ENCODE data around the gene ABO. TPM values are rescaled to one million over a fixed set of nuclear protein-coding genes. Genes with fewer than 3 reads are reported as not detected.

ABO gene
- total RNA-seq, 2 donors from 2014 or later = 3.9 to 9.2 TPM

- H3K27me3 ChIP-seq = no peaks in the 10 kb centered on the region
- no peaks in the 10 kb centered on the region for H3K36me3 ChIP-seq (replicated peaks in 1 of 2; ENCODE audit: insufficient read depth in 1 of 2, low read depth in 2 of 2)
- ATAC-seq (no peak), DNase-seq (no peak)
- TF ChIP-seq POLR2A (IDR thresholded peaks at IDR 0.05) (no peak), CTCF (IDR thresholded peaks at IDR 0.05) (no peak)
- H3K4me3 ChIP-seq = no peak overlapping the region
- intact Hi-C loops (cut with DNase I) = no loop called here
- WGBS, 2 donors = 62 to 65% methylated on average over 7 of the region's 7 CpGs
- no peaks in the 10 kb centered on the region for H3K9me3 ChIP-seq
- H3K4me1 ChIP-seq = no peaks in the 10 kb centered on the region
- no peak overlapping the region for H3K27ac ChIP-seq
Observed at GRCh38 chr9:133282464-133283238, 7.7 kb upstream of the ABO start.

DNA sequence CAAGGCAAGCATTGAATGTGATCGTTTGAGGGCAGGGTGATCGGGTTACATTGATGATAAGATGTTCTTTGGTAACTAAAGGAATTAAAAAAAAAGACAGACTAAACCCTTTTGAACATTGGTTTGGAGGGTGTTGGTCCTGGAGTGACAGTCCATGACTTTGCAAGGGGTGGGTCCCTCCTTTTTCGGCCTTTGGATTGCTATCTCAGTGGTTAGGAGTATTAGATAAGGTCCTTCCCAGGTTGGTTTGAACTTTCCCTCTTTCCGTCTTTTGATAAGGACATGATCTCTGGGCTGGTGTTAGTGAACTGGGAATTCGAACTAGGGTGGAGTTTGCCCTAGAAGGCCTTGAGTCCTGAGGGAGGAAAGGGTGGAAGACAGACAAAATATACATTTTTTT lies 5.4 kb upstream of the ABO start:
- no peak overlapping the region for H3K27ac ChIP-seq
- H3K9me3 ChIP-seq = no peaks in the 10 kb centered on the region
- H3K4me3 ChIP-seq = no peak overlapping the region
- peaks cover 6% of the 10 kb centered on the region for H3K4me1 ChIP-seq
- no peaks in the 10 kb centered on the region for H3K36me3 ChIP-seq (replicated peaks in 1 of 2; ENCODE audit: insufficient read depth in 1 of 2, low read depth in 2 of 2)
- TF ChIP-seq CTCF (IDR thresholded peaks at IDR 0.05) (no peak), POLR2A (IDR thresholded peaks at IDR 0.05) (no peak)
- no peak for DNase-seq
- 53 to 56% methylated on average over 5 of the region's 5 CpGs for WGBS, 2 donors
- no peaks in the 10 kb centered on the region for H3K27me3 ChIP-seq
- no peak for ATAC-seq
- intact Hi-C loops (cut with DNase I) = no loop called here

DNA sequence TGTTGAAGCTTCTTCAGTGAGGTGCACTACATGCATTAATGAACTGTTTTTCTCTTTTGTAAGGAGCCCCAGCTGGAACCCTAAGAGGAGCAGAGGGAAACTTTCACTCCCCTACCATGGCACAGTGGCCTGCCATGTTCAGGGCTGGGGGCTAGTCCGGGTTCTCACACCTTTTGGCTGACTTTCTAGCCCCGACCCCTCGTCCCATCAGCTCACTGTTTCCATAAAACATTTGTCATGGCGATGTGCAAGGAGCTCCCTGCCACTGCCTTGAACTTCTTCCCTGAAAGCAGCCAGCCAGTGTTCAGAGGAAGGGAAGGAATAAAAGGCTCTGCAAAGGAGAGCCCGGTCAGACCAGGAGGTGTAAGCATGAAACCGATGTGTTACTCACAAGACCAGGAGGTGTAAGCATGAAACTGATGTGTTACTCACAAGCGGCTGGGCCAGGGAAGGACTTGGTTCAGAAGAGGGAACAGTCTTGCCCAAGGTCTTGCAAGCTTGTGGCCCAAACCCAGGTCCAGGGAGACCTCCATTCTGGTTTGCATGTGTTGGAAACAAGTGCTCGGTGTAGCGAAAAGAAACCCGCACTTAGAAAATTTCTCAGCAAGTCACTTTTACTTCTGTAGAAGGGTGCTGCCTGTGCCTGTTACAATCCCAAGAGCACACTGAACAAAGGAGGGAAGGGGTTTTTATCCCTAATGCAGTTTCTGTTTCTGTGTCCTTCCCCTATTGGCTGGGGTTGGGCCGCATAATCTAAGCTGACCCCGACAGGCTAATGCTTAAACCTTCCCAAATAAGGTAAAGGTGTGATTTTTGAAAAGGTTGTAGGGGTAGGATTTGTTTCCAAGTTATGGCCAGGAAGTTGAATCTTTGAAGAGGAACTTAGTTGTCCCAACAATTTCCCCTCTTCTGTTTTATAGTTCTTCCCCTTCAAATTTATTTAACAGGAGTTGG lies 3.4 kb upstream of the ABO start:
- Histone ChIP-seq H3K4me1 (peaks cover 20% of the 10 kb centered on the region), H3K27ac (no peak overlapping the region), H3K36me3 (replicated peaks in 1 of 2; ENCODE audit: insufficient read depth in 1 of 2, low read depth in 2 of 2) (no peaks in the 10 kb centered on the region), H3K9me3 (no peaks in the 10 kb centered on the region), H3K4me3 (no peak overlapping the region), H3K27me3 (no peaks in the 10 kb centered on the region)
- WGBS, 2 donors = 82% methylated on average over 10 to 12 of the region's 12 CpGs
- intact Hi-C loops (cut with DNase I) = no loop called here
- DNase-seq (no peak), ATAC-seq (no peak)
- TF ChIP-seq CTCF (IDR thresholded peaks at IDR 0.05) (no peak), POLR2A (IDR thresholded peaks at IDR 0.05) (no peak)

GRCh38 chr9:133277467-133277866 lies 2.5 kb upstream of the ABO start:
- Histone ChIP-seq H3K36me3 (replicated peaks in 1 of 2; ENCODE audit: insufficient read depth in 1 of 2, low read depth in 2 of 2) (no peaks in the 10 kb centered on the region), H3K4me1 (peaks cover 26% of the 10 kb centered on the region), H3K27ac (no peak overlapping the region), H3K4me3 (no peak overlapping the region), H3K27me3 (no peaks in the 10 kb centered on the region), H3K9me3 (no peaks in the 10 kb centered on the region)
- intact Hi-C loops (cut with DNase I) = no loop called here
- ATAC-seq = no peak
- no peak for DNase-seq
- TF ChIP-seq CTCF (IDR thresholded peaks at IDR 0.05) (no peak), POLR2A (IDR thresholded peaks at IDR 0.05) (no peak)
- WGBS, 2 donors = 73 to 94% methylated on average over 4 of the region's 4 CpGs
